HepG2 (cell line): ENCODE results near the gene TTC23. TPM values are rescaled to one million over a fixed set of nuclear protein-coding genes. Genes with fewer than 3 reads are reported as not detected.

Source experiments
- ARHGAP35 ChIP-seq: sonication (generic); formaldehyde crosslinking; IDR thresholded peaks from 2 replicates; pipeline ENCODE4 v1.9.0; 2022; ENCODE audit warnings: mild to moderate bottlenecking, inconsistent platforms, moderate library complexity, missing genetic modification reagents, borderline replicate concordance
- HOXA9 ChIP-seq: sonication (generic); formaldehyde crosslinking; IDR thresholded peaks from 2 replicates; pipeline ENCODE4 v1.8.1; 2022; ENCODE audit warnings: missing genetic modification reagents, mild to moderate bottlenecking, moderate library complexity, borderline replicate concordance
- KAT8 ChIP-seq: IDR thresholded peaks from 2 replicates; pipeline ENCODE4 v1.6.1; 2016; ENCODE audit warnings: missing genetic modification reagents, missing compliant biosample characterization
- MAFF ChIP-seq: IDR thresholded peaks from 2 replicates; pipeline ENCODE4 v1.6.1; 2011; ENCODE audit warnings: low read depth, low read length, improper control_type of control experiment
- NFATC3 ChIP-seq: sonication (generic); formaldehyde crosslinking; IDR thresholded peaks from 2 replicates; pipeline ENCODE4 v1.5.1; 2020; ENCODE audit warnings: mild to moderate bottlenecking, missing genetic modification reagents
- NFYC ChIP-seq: IDR thresholded peaks from 2 replicates; pipeline ENCODE4 v1.6.1; 2016; ENCODE audit warnings: missing genetic modification reagents, missing compliant biosample characterization
- SRSF1 ChIP-seq: fragments of 200-400 bp; formaldehyde crosslinking; optimal IDR thresholded peaks from 2 replicates; pipeline ENCODE3; 2017; ENCODE audit warnings: mild to moderate bottlenecking, low read depth, low read length, moderate library complexity
- SRSF4 ChIP-seq: fragments of 200-400 bp; formaldehyde crosslinking; IDR thresholded peaks from one replicate; pipeline ENCODE4 v1.6.1; 2018; ENCODE audit warnings: mild to moderate bottlenecking, low read depth, low read length, moderate library complexity; ENCODE audit not compliant: poor library complexity, severe bottlenecking
- TBP ChIP-seq: sonication (generic); formaldehyde crosslinking; IDR thresholded peaks from 2 replicates; pipeline ENCODE4 v1.5.0; 2020; ENCODE audit warnings: missing genetic modification reagents
- YEATS2 ChIP-seq: sonication (generic); formaldehyde crosslinking; IDR thresholded peaks from 2 replicates; pipeline ENCODE4 v1.4.0; 2020; ENCODE audit warnings: missing genetic modification reagents, borderline replicate concordance
- ZBTB42 ChIP-seq: sonication (generic); formaldehyde crosslinking; IDR thresholded peaks from 2 replicates; pipeline ENCODE4 v1.5.0; 2020; ENCODE audit warnings: mild to moderate bottlenecking, missing genetic modification reagents
- ZBTB8A ChIP-seq: sonication (generic); formaldehyde crosslinking; IDR thresholded peaks from 2 replicates; pipeline ENCODE4 v1.4.0; 2020; ENCODE audit warnings: mild to moderate bottlenecking, low read depth, missing genetic modification reagents, borderline replicate concordance
- ZNF451 ChIP-seq: sonication (generic); formaldehyde crosslinking; IDR thresholded peaks from 2 replicates; pipeline ENCODE4 v1.5.0; 2020; ENCODE audit warnings: mild to moderate bottlenecking, missing genetic modification reagents
- ZNF83 ChIP-seq: sonication (generic); formaldehyde crosslinking; IDR thresholded peaks from 2 replicates; pipeline ENCODE4 v1.4.0; 2020; ENCODE audit warnings: missing genetic modification reagents, mild to moderate bottlenecking, borderline replicate concordance
- ZNF891 ChIP-seq: sonication (generic); formaldehyde crosslinking; IDR thresholded peaks from 2 replicates; pipeline ENCODE4 v1.5.0; 2020; ENCODE audit warnings: mild to moderate bottlenecking, missing genetic modification reagents
- polyA plus RNA-seq, 8 experiments: library from polyadenylated mRNA; depleted of rRNA in 3 of 8; stranded (reverse) in 7 of 8; unstranded in 1 of 8; fragments of >200 nt; fragmentation: Illumina TruSeq in 4 of 8; extraction: Trizol in 4 of 8; gene quantifications; 2 replicates each; pipeline versions ENCODE4 v1.2.1 to v1.2.3, GENCODE V29; 2011 to 2016; ENCODE audit warnings: low read depth in 4 of 8, missing spikeins in 1 of 8, mixed read lengths in 1 of 8; ENCODE audit not compliant: insufficient read depth in 1 of 8
- total RNA-seq, 5 experiments: library from RNA; depleted of rRNA; stranded (reverse); fragments of >200 nt; fragmentation: Illumina TruSeq; extraction: Trizol; gene quantifications; 2 replicates each; pipeline ENCODE4 v1.2.3, GENCODE V29; 2016; ENCODE audit warnings: low read depth in 1 of 5
- TF ChIP-seq, protein P1 (sequence below): sonication (generic); formaldehyde crosslinking; conservative IDR thresholded peaks from 2 replicates; pipeline ENCODE4 v1.4.0; 2020; ENCODE audit warnings: missing genetic modification reagents
- TF ChIP-seq, protein P2 (sequence below): sonication (generic); formaldehyde crosslinking; IDR thresholded peaks from 2 replicates; pipeline ENCODE4 v1.8.0; 2022; ENCODE audit warnings: missing genetic modification reagents, mild to moderate bottlenecking, borderline replicate concordance
- TF ChIP-seq, protein P3 (sequence below): sonication (generic); formaldehyde crosslinking; IDR thresholded peaks from 2 replicates; pipeline ENCODE4 v1.8.0; 2023; ENCODE audit warnings: mild to moderate bottlenecking, missing genetic modification reagents
- TF ChIP-seq, protein P4 (sequence below): IDR thresholded peaks from 2 replicates; pipeline ENCODE4 v1.6.1; 2012; ENCODE audit warnings: low read length, improper control_type of control experiment

The TTC23 gene
- total and polyA plus RNA-seq, 2 of the 13 experiments (the other 11 are each of a cell fraction or from before 2014, with no cell fraction given) = 1.6 to 11.7 TPM

DNA sequence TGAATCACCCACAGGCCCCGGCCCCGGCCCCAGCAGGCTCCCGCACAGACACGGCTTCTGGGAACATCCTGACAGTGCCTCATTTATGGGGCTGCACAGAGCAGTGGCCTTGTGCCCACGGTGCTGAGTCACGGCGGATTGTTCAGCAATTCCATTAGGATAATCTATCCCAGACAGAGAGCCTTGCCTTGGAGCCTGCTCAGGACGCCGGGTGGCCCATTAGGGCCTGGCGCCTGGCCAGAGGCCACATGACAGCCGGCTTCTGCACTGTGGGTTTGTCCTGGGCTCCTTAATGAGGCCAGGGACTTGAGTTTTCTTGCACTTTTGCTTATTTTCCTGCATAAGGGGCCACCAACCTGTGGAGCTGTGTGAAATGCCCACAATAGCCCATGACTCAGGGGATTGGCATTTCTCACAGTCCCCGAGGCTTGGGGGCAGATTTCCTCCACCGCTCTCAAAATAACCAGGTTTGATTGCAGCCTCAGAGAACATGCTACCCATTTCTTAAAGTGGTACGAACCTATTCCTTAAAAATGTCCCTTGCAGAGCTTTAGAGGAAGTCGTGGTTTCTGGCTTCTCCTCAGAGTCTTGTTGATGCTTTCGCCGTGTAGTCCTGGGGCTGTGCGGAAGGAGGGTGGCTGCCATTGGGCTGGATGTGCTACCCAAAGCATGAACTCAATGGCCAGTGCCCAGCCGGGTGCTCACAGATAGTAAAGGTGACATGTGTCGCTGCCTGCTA is 125.5 kb downstream of the TTC23 start (continued):
- TF ChIP-seq, protein P1, sequence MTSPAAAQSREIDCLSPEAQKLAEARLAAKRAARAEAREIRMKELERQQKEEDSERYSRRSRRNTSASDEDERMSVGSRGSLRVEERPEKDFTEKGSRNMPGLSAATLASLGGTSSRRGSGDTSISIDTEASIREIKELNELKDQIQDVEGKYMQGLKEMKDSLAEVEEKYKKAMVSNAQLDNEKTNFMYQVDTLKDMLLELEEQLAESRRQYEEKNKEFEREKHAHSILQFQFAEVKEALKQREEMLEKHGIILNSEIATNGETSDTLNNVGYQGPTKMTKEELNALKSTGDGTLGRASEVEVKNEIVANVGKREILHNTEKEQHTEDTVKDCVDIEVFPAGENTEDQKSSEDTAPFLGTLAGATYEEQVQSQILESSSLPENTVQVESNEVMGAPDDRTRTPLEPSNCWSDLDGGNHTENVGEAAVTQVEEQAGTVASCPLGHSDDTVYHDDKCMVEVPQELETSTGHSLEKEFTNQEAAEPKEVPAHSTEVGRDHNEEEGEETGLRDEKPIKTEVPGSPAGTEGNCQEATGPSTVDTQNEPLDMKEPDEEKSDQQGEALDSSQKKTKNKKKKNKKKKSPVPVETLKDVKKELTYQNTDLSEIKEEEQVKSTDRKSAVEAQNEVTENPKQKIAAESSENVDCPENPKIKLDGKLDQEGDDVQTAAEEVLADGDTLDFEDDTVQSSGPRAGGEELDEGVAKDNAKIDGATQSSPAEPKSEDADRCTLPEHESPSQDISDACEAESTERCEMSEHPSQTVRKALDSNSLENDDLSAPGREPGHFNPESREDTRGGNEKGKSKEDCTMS = no peak
- TF ChIP-seq, protein P2, sequence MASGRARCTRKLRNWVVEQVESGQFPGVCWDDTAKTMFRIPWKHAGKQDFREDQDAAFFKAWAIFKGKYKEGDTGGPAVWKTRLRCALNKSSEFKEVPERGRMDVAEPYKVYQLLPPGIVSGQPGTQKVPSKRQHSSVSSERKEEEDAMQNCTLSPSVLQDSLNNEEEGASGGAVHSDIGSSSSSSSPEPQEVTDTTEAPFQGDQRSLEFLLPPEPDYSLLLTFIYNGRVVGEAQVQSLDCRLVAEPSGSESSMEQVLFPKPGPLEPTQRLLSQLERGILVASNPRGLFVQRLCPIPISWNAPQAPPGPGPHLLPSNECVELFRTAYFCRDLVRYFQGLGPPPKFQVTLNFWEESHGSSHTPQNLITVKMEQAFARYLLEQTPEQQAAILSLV (CRISPR knock-in tag) = no peak
- TF ChIP-seq ZBTB42 (CRISPR knock-in tag) (no peak), MAFF (peak; percentile 82), ZNF451 (CRISPR knock-in tag) (no peak), ZBTB8A (CRISPR knock-in tag) (no peak), YEATS2 (CRISPR knock-in tag) (0 out of 2 replicates have a peak, but pooled peaks have one; percentile 19), SRSF4 (no peak), HOXA9 (no peak), ZNF83 (CRISPR knock-in tag) (no peak), KAT8 (CRISPR knock-in tag) (no peak), SRSF1 (no peak), ARHGAP35 (CRISPR knock-in tag) (no peak), NFYC (CRISPR knock-in tag) (no peak), ZNF891 (CRISPR knock-in tag) (no peak), NFATC3 (CRISPR knock-in tag) (no peak), TBP (CRISPR knock-in tag) (no peak)
- TF ChIP-seq, protein P3, sequence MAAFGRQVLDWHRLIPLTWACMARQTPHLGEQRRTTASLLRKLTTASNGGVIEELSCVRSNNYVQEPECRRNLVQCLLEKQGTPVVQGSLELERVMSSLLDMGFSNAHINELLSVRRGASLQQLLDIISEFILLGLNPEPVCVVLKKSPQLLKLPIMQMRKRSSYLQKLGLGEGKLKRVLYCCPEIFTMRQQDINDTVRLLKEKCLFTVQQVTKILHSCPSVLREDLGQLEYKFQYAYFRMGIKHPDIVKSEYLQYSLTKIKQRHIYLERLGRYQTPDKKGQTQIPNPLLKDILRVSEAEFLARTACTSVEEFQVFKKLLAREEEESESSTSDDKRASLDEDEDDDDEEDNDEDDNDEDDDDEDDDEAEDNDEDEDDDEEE (CRISPR knock-in tag) = no peak
- TF ChIP-seq, protein P4, sequence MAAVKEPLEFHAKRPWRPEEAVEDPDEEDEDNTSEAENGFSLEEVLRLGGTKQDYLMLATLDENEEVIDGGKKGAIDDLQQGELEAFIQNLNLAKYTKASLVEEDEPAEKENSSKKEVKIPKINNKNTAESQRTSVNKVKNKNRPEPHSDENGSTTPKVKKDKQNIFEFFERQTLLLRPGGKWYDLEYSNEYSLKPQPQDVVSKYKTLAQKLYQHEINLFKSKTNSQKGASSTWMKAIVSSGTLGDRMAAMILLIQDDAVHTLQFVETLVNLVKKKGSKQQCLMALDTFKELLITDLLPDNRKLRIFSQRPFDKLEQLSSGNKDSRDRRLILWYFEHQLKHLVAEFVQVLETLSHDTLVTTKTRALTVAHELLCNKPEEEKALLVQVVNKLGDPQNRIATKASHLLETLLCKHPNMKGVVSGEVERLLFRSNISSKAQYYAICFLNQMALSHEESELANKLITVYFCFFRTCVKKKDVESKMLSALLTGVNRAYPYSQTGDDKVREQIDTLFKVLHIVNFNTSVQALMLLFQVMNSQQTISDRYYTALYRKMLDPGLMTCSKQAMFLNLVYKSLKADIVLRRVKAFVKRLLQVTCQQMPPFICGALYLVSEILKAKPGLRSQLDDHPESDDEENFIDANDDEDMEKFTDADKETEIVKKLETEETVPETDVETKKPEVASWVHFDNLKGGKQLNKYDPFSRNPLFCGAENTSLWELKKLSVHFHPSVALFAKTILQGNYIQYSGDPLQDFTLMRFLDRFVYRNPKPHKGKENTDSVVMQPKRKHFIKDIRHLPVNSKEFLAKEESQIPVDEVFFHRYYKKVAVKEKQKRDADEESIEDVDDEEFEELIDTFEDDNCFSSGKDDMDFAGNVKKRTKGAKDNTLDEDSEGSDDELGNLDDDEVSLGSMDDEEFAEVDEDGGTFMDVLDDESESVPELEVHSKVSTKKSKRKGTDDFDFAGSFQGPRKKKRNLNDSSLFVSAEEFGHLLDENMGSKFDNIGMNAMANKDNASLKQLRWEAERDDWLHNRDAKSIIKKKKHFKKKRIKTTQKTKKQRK = no peak
